Suppressor macrophage (primary cell): ENCODE data around the gene NOSIP.

Source experiments
- DNase-seq, 4 experiments: peaks; one replicate each; pipeline ENCODE4 v3.0.0-alpha.2; 2020 to 2022

NOSIP gene

GRCh38 chr19:49544154-49544553 lies 36.2 kb downstream of the NOSIP start:
- peak in 1 of 4 experiments; percentile 19 for DNase-seq

DNA sequence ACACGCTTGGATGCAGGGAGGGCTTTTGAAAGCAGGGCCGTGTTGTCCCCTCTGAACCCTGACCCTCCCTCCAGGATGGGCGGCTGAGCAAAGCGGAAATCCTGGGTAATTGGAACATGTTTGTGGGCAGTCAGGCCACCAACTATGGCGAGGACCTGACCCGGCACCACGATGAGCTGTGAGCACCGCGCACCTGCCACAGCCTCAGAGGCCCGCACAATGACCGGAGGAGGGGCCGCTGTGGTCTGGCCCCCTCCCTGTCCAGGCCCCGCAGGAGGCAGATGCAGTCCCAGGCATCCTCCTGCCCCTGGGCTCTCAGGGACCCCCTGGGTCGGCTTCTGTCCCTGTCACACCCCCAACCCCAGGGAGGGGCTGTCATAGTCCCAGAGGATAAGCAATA lies 37.3 kb downstream of the NOSIP start:
- DNase-seq = no peak

DNA sequence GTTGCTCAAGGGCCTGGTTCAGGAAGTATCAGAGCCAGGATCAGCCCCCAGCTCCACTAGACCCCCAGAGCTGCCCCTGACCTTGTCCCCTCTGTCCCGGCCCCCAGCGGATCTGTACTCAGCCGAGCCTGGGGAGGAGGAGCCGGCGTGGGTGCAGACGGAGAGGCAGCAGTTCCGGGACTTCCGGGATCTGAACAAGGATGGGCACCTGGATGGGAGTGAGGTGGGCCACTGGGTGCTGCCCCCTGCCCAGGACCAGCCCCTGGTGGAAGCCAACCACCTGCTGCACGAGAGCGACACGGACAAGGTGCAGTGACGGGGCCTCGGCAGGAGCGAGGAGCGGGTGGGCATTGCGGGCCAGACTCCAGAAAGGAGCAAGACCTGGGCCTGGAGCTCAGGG lies 37.9 kb downstream of the NOSIP start:
- no peak for DNase-seq

- DNase-seq = no peak
These were observed 38.4 kb downstream of the NOSIP start for GRCh38 chr19:49541914-49542313.

DNA sequence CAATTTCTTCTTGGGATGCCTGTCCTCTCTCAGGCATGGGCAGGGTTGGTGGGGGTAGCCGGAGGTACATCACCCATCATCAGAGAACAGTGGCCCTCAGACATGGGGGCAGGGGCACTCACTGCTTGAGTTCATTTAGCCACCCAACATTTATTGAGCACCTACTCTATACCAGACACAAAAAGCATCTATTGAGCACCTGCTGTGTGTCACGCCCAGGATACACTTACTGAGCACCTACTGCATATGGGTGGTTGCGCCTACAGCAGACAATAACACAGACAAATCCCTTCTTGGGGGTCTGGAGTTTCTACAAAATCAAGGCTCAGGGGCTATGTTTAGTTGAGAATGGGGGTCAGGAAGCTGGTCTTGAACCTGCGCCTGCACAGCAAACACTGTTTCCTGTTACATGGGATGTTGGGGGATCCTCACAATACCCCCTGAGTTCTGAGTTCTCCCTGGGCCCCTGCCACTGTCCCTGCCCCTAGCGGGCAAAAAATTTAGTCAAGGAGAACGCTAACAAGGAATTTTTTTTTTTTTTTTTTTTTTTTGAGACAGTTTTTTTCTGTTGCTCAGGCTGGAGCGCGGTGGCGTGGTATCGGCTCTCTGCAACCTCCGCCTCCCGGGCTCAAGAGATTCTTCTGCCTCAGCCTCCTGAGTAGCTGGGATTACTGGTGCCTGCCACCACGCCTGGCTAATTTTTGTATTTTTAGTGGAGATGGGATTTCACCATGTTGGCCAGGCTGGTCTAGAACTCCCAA lies 41.0 kb downstream of the NOSIP start:
- DNase-seq = no peak

GRCh38 chr19:49538643-49539042 lies 41.7 kb downstream of the NOSIP start:
- no peak for DNase-seq

DNA sequence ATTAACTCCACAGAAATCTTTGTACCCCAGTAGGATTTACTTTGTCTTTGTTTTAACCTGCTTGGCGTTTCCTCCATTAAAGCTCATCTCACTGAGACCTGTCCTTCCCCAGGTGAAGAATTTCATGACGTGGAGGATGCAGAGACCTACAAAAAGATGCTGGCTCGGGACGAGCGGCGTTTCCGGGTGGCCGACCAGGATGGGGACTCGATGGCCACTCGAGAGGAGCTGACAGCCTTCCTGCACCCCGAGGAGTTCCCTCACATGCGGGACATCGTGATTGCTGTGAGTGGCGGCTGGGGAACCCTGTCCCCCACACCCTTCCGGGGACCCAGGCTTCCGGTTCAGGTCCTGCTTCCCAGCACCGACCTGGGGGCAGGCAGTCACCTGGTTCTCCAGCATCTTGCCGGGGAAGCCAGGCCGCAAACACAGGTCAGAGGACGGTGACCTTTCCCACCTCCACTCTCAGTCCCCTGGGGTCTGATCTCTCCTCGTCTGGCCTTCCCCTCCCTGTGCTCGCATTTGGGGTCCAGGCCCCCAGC lies 43.4 kb downstream of the NOSIP start:
- no peak for DNase-seq

DNA sequence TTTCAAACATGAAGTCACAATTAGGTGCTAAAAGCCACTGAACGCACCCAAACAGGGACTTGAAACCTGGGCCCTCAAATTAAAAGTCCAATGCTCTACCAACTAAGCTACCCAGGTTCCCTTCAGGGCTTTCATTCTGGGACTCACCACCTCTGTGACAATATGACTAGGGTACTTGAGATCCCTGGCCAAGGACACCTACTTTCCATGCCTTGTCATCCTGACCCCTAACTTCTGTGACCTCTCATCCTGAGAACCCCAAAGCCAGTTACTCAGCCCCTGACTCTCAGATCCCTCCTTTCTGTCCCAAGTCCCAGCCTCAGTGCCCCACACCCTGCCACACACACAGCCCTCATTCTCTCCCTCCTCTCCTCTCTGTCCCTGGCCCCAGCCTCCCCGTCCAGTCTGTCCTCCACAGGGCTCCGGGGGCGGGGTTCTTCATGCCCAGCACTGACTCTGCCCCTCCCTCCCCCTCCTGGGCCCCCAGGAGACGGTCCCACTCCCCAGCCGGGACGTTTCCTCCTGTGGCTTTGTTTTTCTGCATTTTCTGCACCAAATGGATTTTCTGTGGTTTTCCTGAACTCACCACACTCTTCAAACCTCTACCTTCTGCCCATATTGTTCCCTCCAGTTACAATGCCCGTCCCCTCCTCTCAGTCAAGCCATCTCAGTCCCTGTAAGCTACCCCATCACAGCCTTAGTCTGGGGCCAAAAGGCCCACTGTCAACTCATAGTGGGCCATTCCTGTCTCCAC lies 45.5 kb downstream of the NOSIP start:
- no peak for DNase-seq

- DNase-seq = peak; percentile 78 to 90 (median 82)
These were observed 46.5 kb downstream of the NOSIP start for GRCh38 chr19:49533551-49534488.

GRCh38 chr19:49530708-49531107 lies 49.6 kb downstream of the NOSIP start:
- no peak for DNase-seq

GRCh38 chr19:49528211-49528771 lies 52.1 kb downstream of the NOSIP start:
- DNase-seq = no peak

DNA sequence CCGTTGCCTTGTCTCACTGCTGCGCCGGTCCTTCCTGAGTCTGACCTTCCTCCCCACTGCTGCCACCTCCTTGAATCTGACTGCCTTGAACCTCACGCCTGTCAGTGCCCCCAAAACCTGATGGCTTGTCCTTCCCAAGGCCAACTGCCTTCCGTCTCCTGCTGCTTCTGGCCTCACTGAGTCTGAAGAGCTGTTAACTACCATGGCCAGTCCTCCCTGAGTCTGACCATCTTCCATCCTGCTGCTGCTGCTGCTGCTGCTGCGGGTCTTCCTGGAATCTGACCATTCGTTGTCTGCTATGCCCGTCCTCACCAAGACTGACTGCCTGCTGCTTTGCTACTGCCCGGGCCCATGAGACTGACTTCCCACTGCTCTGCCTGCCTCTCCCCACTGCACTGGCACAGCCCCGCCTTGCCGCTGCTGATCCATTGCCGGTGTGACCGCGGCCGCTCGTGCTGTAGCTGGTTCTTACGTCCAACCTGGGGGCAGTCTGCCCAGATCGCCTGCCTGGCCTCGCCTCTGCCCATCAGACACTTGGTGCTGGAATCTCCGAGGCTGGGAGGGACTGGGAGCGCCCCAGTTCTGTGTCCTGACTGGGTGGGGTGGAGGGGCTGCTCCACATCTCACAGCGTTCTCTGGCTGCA lies 55.4 kb downstream of the NOSIP start:
- no peak for DNase-seq

DNA sequence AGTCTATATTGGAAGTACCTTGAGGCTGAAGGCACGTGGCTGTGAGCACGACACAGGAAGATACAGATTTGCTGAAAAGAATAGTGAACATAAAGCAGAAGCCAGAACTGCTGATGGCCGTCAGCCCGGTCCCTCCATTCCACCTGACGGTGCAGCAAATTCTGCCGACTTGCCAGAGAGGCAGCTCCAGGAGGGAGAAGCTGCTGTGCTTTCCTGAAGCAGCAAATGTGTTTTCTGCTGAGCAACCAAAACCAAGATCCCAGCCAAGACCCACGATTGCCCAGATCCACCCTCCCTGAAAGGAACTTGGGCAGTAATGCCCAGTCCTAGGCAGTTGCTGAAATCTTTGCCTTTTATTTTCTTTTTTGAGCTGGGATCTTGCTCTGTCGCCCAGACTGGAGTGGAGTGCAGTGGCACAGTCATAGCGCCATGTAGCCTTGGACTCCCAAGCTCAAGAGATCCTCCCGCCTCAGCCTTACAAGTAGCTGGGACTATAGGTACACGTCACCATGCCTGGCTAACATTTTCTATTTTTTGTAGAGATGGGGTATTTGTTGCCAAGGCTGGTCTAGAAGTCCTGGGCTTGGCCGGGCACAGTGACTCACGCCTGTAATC lies 59.5 kb downstream of the NOSIP start:
- peak; percentile 84 to 91 (median 90) for DNase-seq

- peak in 1 of 4 experiments; percentile 0 for DNase-seq
These were observed 62.3 kb downstream of the NOSIP start for GRCh38 chr19:49518033-49518432.

GRCh38 chr19:49515767-49516166 lies 64.6 kb downstream of the NOSIP start:
- DNase-seq = peak; percentile 95 to 98 (median 96)

GRCh38 chr19:49514151-49514550 lies 66.2 kb downstream of the NOSIP start:
- no peak for DNase-seq

- no peak for DNase-seq
These were observed 66.6 kb downstream of the NOSIP start for GRCh38 chr19:49513746-49514118.

GRCh38 chr19:49512970-49513745 lies 67.2 kb downstream of the NOSIP start:
- peak in 3 of 4 experiments; percentile 46 to 78 (median 76) for DNase-seq

GRCh38 chr19:49507803-49508494 lies 72.4 kb downstream of the NOSIP start:
- DNase-seq = peak in 1 of 4 experiments; percentile 0
